Measurements from ENCODE around the gene KRT82. TPM values are rescaled to one million over a fixed set of nuclear protein-coding genes. Genes with fewer than 3 reads are reported as not detected.

The KRT82 gene
- total RNA-seq, 2 donors from 2014 or later, result not detected

DNA sequence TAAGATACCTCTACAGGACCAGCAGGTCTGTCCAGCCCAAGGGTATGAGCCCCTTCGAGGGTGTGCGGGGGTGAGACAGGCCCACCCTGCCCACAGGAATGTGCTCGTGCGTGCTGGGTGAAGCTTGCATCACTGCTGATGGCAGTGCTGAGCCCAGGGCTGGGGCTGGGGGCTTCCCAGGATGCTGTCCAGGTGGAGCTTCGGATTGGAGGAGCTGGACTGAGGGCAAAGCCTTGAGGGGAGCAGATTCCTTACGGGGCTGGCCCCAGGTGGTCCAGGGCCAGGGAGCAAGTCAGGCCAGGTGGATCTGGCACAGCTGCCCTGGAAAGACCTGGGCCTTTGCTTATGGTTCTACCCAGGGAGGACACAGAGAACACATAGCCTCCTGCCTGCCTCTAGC, 36.3 kb downstream of the KRT82 start:
- intact Hi-C loops (cut with DNase I), result loop anchor here in 1 of 2 donors (5.0 to 10.0 kb wide), 2 partner anchors 512 to 615 kb away; no protein-coding TSS in a partner anchor
- ATAC-seq (no peak), DNase-seq (no peak)

DNA sequence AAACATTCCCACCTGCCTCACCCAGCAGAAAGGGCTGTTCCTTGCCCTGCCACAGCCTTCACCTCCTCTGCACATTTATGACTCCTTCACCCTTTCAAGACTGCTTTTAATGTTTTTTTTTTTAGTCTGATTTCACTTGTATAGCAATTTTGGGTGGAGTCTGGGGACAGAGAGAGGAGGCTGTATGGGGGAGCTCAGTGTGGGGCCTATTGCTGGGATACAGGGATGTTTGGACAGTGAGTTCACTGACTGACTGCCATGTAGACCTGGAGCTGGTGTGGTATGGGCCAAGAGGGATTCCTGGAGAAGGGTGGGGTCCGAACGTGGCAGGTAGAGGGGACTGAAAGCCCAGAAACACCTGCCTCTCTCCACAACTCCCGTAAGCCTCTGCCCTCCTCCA, 36.9 kb downstream of the KRT82 start:
- DNase-seq (no peak), ATAC-seq (no peak)
- intact Hi-C loops (cut with DNase I), result no loop called here

DNA sequence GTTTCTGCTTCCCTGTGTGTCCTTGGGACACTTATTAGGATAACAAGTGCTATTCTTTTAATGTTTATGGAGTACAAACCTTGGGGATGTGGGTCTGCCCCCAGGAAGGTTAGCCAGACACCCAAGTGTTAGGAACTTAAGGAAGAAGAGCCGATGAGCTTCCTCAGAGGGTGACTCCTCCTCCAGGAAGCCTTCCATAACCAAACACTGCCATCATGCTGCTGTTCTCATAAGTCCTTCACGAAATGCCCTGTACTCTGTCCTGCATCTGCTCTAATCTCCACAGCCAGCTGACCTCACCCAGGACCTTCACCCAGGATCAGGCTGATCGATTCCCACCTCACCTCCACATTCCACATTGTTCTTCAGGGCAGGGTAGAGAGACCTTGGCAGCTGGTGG, 37.6 kb downstream of the KRT82 start:
- ATAC-seq (no peak), DNase-seq (no peak)
- intact Hi-C loops (cut with DNase I), result no loop called here

DNA sequence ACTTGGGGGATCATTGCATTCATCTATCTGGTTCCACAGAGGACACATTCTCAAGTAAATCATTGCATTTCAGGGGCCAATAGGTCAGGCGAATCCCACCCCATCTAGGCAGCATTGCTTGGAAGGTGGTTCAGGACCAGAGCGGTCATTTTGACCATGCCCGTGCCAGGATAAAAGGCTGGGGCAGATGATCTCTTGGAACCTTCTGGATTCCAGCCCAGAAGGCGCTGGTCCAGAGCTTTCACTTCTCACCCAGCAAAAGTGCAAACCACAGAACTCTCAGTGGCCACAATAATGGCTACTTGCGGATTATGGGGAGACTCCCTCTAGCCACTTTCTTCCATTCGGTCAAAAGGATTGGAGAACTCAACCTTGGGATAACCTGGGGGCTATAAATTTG, 38.3 kb downstream of the KRT82 start:
- intact Hi-C loops (cut with DNase I), result no loop called here
- ATAC-seq (no peak), DNase-seq (no peak)

DNA sequence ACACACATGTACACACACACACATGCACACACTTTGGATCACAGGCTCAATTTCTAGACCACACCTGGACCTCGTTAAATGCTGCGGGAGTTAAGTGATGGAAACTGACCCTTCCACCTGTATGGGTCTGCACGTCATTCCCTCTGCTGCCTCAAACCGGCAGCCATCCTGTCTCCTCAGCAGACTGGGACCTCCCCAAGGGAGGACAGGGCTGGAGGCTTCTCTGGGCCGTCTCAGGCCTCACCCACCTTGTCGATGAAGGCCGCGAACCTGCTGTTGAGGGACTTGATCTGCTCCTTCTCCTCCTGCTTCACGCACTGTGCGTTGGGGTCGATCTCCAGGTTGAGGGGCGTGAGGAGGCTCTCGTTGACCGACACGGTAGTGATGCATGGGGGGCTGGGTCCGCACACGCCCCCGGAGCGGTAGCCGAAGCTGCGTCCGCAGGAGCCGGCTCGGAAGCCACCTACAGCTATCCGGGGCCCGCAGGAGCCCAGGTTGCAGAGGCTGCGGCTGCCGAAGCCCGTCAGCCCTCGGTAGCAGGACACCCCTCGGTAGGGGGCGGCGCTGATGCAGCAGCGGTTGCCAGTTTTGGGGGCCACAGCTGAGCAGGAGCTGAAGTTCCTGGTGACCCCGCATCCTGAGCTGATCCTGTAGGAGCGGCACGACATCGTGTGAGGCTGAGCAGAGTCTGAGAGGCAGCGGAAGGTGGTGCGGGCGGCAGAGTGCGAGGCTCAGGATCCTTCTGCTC, 39.2 kb downstream of the KRT82 start, which contains the start of gene KRT85:
Gene KRT85, minus strand, starts transcription at position 744 of the 748 bp plus-strand sequence. Its CDS starts 76 bp downstream, at position 668.
- no peak for ATAC-seq
- intact Hi-C loops (cut with DNase I), result no loop called here
- DNase-seq, result no peak

DNA sequence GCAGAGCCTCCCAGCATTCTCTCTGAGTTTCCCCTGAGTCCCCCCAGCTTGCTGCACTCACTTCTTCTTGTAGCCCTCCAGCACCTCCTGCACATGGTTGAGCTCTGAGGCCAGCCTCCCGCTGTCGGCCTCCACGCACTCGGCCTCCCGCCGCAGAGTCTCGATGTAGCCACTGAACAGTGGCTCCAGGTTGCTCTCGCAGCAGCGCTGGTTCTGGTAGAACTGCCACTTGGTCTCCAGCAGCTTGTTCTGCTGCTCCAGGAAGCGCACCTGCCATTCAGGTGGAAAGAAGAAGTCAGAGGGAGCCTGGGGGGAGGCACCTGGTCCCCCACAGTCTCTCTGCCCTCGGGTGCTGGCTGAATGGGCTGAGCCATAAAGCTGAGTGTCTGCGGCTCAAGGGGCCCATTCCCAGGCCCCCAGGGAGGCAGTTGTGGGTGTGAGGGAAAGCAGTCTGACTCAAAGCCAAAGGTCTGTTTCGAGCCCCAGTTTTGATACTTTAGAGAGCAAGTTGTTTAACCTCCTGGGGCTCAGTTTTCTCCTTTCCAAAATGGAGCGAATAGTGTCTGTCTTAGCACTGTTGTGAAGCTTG, 41.1 kb downstream of the KRT82 start:
- DNase-seq (no peak), ATAC-seq (no peak)
- intact Hi-C loops (cut with DNase I), result no loop called here

DNA sequence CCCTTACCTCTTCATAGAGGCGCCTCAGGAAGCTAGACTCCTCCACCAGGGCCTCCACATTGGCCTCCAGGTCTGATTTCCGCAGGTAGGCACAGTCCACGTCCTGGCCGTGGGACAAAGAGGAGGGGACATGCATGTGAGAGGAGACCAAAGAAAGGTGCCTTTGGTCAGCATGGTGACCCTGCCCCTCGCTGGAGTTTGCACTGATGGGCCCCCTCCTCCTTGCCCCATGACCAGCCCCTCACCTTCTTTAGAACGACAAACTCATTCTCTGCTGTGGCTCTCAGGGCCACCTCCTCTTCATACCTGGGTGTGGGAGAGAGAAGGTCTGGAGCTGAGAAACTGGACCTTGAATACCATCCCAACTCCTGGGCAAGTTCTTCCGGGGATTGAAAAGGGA, 42.1 kb downstream of the KRT82 start:
- intact Hi-C loops (cut with DNase I), result no loop called here
- ATAC-seq (no peak), DNase-seq (no peak)

DNA sequence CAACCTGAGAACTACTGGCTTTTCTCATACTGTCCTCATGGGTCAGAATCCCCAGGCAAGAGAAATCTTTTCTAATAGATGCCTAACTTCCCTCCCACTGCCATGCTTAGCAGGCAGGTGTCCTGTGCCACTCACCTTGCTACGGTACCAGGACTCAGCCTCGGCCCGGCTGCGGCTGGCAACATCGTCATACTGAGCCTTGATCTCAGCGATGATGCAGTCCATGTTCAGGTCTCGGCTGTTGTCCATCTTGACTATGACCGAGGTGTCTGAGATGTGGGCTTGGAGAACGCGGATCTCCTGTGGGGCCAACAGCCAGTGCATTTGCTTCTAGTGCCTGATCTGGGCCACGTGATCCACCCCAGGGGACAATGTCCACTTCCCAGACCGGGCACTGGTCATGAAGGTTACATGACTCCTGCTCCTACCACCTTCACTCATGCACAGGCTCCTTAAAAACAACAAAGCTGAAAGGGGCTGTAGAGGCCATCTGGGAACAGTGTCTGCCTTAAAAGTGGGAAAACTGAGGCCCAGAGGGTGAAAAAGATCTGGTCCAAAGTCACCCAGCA, 42.9 kb downstream of the KRT82 start:
- intact Hi-C loops (cut with DNase I), result no loop called here
- DNase-seq (no peak), ATAC-seq (no peak)

DNA sequence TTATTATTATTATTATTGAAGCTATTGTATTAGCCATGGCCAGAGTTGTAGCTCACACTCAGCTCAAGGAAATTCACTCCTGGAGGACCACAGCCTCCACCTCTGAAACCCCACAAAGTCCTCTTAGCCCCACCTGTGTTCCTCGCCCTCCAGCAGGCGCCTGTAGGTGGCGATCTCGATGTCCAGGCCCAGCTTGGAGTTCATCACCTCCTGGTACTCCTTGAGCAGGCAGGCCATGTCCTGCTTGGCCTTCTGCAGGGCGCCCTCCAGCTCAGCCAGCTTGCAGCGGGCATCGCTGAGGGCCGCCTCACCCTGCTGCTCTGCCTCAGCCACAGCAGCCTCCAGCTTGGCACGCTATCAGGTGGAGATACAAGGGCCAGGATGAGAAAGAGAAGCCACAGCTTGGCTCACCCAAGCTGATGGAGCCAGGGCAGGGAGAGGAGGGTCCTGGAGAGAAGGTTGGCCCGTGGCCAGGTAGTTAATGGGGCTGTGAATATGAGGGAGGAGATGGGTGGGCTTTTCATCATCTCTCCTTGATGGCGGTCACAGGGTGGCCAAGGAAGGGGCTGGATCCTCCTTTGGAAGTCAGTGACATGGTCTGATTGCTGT, 43.9 kb downstream of the KRT82 start:
- DNase-seq (no peak), ATAC-seq (no peak)
- intact Hi-C loops (cut with DNase I), result no loop called here

DNA sequence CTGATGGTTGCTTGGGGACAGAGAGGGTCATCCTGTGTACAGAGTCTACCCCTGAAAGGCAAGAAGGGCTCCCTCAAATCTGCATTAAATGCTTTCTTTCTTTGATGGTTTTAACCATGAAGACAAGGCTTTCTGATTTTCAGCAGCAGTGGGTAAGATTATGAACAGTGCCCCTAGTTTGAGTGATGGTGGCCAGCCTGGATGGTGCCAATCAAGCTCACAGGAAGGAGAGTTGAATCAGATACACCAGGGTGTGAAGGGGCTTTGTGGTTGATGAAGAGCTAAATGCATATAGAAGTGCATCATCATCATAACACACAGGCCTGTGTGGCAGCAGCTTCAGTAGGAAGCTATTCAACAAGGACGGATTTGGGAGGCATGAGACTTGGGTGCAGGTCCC, 44.6 kb downstream of the KRT82 start:
- intact Hi-C loops (cut with DNase I), result no loop called here
- DNase-seq (no peak), ATAC-seq (no peak)

DNA sequence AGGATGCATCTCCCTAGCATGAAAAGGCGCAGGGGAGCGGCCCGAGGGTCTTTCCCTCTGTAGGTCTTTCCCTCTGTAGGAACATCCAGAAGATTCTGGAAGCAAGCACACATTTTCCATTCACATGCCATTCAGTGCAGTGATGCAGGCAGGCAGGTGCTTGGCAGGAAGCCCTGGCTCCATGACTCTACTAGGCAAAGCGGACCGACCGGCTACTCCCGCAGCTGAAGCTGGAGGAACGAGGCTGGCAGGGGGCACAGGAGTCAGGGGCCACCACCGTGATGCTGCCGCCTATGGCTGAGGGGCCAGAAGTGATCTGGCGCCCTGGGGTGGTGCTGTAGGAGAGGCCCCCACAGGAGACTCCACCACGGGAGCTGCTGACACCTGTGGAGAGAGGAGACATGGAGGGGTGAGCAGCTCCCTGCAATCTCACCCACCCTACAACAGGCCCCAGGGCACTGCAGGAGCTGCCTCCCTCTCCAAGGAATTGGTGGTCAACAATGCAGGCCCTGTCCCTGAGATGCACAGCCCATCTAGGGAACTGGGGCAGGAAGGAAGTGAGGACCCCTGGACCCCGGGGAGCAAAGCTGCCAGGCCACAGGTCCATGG, 45.4 kb downstream of the KRT82 start:
- ATAC-seq (no peak), DNase-seq (no peak)
- intact Hi-C loops (cut with DNase I), result no loop called here

DNA sequence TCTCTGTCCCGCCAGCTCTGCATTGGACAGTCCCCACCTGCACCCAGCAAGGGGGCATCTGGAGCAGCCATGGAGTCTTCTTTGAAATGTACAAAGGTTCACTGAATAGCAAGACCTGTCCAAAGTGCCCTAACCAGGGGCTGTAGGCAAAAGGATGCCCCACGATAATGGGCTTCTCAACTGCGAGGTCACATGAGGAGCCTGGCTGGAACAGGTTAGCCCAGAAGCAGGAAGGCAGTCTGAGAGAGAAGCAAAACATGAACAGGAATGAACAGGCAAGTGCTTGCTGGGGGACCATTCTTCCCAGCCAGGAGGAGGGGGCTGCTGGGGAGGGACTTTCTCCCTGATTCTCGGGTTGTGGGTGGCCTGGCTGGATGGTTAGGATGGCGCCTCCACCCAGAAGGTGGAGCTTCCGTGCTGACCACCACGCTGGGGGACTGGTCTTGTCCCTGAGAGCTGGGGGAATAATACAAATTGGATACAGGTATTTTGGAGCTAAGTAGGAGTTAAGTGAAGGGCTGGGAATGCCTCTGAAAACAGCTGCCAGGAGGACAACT, 46.0 kb downstream of the KRT82 start:
- no peak for ATAC-seq

DNA sequence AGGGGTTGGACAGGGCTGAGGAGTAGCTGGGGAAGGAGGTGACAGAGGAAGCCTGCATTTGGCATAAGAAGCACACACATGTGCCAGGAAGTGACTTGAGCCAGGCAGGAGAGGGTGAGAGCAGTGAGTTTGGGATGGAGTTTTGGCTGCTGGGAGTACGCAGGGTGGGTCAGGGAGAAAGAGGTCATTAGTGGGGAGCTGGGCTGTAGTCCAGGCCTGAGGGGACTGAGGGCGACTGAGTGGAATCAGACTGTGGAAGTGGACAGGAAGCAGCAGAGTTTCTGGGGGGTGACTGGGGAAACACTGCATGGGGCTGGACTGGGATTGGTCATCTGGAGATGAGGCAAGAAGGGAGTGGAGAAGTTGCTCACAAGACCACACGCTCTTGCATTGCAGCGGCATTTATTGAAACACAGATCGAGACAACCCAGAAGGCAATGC, 46.5 kb downstream of the KRT82 start:
- intact Hi-C loops (cut with DNase I), result no loop called here
- no peak for DNase-seq
- no peak for ATAC-seq

More for the DNA sequence above, 46.0 kb downstream of the KRT82 start:
- no peak for DNase-seq
- intact Hi-C loops (cut with DNase I), result no loop called here

DNA sequence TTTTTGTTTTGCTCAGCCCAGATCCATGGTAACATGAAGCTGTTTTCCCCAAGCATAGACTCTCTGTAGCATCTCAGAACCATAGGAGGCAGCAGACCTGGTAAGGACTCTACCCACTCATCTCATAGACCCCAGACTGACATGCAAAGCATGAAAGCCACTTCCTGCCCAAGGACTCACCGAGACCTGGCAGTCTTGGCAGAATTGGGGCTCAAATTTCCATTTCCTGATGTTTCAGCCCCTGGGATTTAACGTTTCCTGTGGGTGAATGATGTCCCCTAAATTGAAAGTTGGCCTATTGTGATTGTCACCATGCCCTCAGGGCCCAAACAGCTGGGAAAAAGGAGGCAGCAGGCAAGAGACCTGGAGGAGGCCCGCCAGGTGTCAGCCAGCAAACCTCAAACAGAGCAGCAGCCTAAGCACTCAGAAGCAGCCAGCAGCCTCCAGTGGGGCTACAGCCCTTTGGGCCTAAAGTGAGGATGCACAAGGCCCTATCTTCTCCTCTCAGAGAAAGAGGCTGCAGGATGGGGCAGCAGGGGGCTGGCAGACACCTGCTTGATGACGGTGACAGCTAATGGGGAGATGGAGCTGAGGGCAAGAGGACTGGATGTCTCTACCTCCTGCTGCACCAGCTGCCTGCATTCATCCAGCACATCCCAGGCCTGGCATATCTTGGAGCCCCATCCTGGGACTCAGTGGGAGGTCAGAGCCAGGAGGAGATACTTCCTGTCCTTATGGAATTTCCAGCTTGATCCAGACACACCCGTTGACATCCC, 47.4 kb downstream of the KRT82 start:
- DNase-seq (no peak), ATAC-seq (no peak)
- intact Hi-C loops (cut with DNase I), result no loop called here

DNA sequence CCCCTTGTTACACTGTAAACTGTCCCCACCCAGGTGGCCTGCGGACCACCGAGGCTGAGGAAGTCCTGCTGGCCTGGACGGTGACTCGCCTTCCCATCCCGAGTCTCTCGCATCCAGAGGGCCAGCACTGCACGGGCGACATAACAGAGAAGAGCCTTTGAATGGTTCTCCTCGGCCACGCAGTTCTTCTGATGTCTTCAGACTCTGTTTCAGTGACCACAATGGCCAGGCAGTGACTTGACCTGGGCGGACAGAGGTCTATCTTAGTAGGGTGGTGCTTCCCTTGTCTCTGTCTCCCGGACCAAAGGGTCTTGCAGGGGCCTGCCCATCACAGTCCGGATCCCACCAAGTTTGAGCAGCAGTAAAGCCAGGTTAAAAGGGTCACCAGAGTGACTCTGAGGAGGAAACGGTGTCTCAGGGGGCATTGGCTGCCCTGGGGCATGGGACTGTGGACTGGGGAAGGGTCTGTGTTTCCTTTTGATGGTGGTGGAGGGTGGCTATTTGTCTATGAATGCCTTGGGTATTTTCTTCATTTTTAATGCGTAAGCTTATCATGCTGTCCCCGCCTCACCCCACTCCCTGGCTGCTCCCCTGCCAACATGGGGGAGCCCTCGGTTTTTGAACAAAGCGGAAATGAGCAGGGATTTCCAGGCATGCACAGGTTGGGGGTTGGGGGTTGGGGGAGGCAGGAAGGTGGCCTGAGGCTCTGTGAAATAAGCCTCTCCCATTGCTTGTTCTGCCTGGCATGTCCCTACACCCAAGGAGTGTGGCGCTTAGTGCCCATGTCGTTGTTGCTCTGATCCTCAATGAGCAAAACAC, 49.2 kb downstream of the KRT82 start:
- DNase-seq (no peak), ATAC-seq (no peak)
- intact Hi-C loops (cut with DNase I), result no loop called here

DNA sequence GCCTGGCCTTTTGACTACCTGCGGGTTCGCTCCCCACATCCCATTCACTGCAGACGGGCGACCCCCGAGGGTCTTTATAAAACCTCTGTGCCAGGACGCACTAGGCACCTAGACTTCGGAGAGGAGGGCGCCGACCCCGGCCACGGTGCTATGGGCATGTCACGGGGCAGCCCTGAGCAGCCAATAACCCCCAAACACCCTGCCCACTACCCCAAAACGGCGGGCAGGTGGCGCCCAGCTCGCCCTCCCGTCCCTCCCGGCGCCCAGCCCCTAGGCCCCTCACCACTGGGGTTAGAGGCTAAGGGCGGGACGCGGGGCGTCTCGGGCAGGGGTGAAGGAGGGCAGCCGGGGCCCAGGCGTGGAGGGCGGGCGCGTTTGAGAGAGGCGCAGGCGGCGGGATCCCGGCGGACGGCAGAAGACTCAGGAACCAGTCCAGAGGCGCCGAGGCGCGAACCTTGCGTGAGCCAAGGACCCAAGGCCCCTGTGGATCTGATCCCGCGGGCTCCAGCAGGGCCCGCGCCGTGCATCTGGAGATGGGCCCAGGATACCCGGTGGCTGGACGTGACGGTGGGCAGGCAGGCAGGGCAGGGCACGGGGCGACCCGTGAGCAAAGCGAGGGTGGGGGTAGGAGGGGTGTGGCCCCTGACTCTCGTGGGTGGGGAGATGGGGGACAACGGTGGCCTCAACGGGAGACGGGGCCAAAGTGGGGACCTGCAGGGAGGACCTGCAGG, 49.9 kb downstream of the KRT82 start:
- intact Hi-C loops (cut with DNase I), result no loop called here
- no peak for DNase-seq
- no peak for ATAC-seq

DNA sequence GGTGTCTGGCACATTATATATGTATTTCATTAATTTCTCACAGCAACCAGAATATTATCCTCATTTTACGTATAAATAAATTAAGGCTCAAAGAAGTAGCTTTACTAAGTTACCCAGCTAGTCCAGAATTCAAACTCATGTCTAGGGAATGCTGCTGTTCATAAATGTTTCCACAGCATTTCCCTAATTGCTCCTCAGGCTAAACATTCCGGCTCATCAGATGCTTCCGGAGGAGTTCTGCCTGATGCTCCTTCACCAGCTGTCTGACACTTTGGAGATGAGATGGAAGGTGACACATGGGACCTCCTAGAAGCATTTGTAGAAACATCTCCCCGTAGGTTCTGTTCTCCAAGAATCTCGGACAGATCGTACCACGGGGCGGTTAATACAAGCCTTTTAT, 51.0 kb downstream of the KRT82 start:
- no peak for DNase-seq
- intact Hi-C loops (cut with DNase I), result no loop called here
- no peak for ATAC-seq
